Ascending aorta (tissue), 2 donors: Measurements from ENCODE around the gene TNPO1. TPM values are rescaled to one million over a fixed set of nuclear protein-coding genes. Genes with fewer than 3 reads are reported as not detected.

ENCODE experiments used
- DNase-seq, 2 donors: peaks; one replicate each; pipeline ENCODE4 v3.0.0-alpha.2; 2019; ENCODE audit warnings: low spot score in 2 of 2
- H3K27ac ChIP-seq, 2 donors: fragments of 200-600 bp; sonication (generic); one replicate each; pipeline ENCODE4 v1.5.1; 2016 to 2017; ENCODE audit warnings: mild to moderate bottlenecking in 1 of 2
- H3K27me3 ChIP-seq: fragments of 200-600 bp; sonication (generic); one replicate; pipeline ENCODE4 v1.5.1; 2017
- H3K36me3 ChIP-seq, 2 donors: fragments of 200-600 bp; sonication (generic); one replicate each; pipeline ENCODE4 v1.5.1; 2016
- H3K4me1 ChIP-seq, 2 donors: fragments of 200-600 bp; sonication (generic); one replicate each; pipeline ENCODE4 v1.5.1; 2016 to 2017; ENCODE audit warnings: mild to moderate bottlenecking in 1 of 2
- H3K4me3 ChIP-seq, 2 donors: fragments of 200-600 bp; sonication (generic); one replicate each; pipeline ENCODE4 v1.5.1; 2016 to 2017; ENCODE audit warnings: mild to moderate bottlenecking in 1 of 2
- H3K9me3 ChIP-seq, 2 donors: fragments of 200-600 bp; sonication (generic); one replicate each; pipeline ENCODE4 v1.5.1; 2016
- intact Hi-C: fragments of 100-400 bp; cut with DNase I; formaldehyde crosslinking; loops from one replicate; pipeline ENCODE4 v1.15.1; 2023
- total RNA-seq: library from RNA; depleted of rRNA; stranded (reverse); fragments of >200 nt; gene quantifications from one replicate; pipeline ENCODE4 v1.1.0, GENCODE V29; 2016
- TF ChIP-seq, protein P1 (sequence below), 3 experiments: fragments of 200-600 bp in 2 of 3; fragments of 450-650 bp in 1 of 3; sonication (generic) in 2 of 3; IDR thresholded peaks; one replicate each; pipeline ENCODE4 v1.5.1; 2016 to 2019; ENCODE audit warnings: antibody characterized with exemption in 3 of 3, mild to moderate bottlenecking in 1 of 3, moderate library complexity in 1 of 3

TNPO1 gene
- total RNA-seq, 1 donor from 2014 or later: 48.5 TPM

DNA sequence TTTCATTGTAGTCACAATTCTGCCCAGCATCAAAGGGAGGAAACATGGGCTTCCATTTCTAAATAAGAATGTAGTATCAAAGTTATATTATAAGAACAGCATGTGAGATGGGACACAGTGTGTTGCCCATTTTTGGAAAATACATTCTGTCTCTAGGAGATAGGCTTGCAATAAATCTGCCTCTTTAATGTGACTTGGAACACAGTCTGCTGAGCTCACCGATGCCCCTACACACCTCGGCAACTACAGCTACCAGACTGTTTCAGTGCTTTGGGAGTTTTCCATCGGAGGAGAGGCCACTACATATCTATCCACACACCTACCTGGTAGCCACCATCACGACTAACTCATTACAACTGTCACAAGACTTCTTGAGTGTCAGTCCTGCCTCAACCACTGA, 120.4 kb downstream of the TNPO1 start:
- intact Hi-C loops: no loop called here
- H3K4me1 ChIP-seq: no peaks in the 10 kb centered on the region
- DNase-seq: no peak
- H3K27ac ChIP-seq: no peak overlapping the region
- H3K4me3 ChIP-seq: no peak overlapping the region
- no peaks in the 10 kb centered on the region for H3K9me3 ChIP-seq
- H3K36me3 ChIP-seq: no peaks in the 10 kb centered on the region
- H3K27me3 ChIP-seq: no peaks in the 10 kb centered on the region
- TF ChIP-seq, protein P1, sequence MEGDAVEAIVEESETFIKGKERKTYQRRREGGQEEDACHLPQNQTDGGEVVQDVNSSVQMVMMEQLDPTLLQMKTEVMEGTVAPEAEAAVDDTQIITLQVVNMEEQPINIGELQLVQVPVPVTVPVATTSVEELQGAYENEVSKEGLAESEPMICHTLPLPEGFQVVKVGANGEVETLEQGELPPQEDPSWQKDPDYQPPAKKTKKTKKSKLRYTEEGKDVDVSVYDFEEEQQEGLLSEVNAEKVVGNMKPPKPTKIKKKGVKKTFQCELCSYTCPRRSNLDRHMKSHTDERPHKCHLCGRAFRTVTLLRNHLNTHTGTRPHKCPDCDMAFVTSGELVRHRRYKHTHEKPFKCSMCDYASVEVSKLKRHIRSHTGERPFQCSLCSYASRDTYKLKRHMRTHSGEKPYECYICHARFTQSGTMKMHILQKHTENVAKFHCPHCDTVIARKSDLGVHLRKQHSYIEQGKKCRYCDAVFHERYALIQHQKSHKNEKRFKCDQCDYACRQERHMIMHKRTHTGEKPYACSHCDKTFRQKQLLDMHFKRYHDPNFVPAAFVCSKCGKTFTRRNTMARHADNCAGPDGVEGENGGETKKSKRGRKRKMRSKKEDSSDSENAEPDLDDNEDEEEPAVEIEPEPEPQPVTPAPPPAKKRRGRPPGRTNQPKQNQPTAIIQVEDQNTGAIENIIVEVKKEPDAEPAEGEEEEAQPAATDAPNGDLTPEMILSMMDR (IDR thresholded peaks at IDR 0.05): no peak

DNA sequence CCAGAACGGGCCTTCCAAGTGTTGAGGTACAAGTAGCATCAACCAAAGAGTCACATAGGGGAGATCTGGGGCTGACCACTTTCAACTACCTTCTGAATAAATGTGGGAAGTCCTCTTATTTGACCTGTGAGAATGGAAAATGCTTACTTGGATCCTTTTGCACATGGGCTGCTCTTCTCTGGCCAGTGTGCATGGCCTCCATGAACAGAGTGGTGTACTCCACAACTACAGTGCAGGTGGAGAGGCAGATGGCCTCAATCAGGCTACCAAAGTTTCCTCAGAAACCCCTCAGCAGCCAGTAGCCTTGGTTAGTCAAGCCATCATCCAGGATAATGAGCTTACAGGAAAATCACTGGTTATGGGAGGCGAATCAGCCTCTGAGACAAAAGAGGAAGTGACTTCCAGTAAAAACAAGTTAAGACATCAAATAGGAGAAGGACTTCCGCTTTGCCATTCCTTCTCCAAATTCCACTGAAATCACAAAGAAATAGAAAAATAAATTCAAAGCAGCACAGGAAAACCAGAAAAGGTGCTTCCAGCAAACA, 121.1 kb downstream of the TNPO1 start:
- TF ChIP-seq, protein P1 (IDR thresholded peaks at IDR 0.05): no peak
- Histone ChIP-seq H3K27me3 (no peaks in the 10 kb centered on the region), H3K4me1 (no peaks in the 10 kb centered on the region), H3K36me3 (no peaks in the 10 kb centered on the region), H3K4me3 (no peak overlapping the region), H3K27ac (peak overlapping the region in 1 of 2 donors; percentile 3), H3K9me3 (no peaks in the 10 kb centered on the region)
- intact Hi-C loops: no loop called here
- no peak for DNase-seq

GRCh38 chr5:72938206-72938605, 121.7 kb downstream of the TNPO1 start:
- intact Hi-C loops: no loop called here
- no peaks in the 10 kb centered on the region for H3K9me3 ChIP-seq
- H3K4me1 ChIP-seq: no peaks in the 10 kb centered on the region
- no peaks in the 10 kb centered on the region for H3K27me3 ChIP-seq
- TF ChIP-seq, protein P1 (IDR thresholded peaks at IDR 0.05): no peak
- H3K4me3 ChIP-seq: no peak overlapping the region
- H3K27ac ChIP-seq: no peak overlapping the region
- no peak for DNase-seq
- no peaks in the 10 kb centered on the region for H3K36me3 ChIP-seq

DNA sequence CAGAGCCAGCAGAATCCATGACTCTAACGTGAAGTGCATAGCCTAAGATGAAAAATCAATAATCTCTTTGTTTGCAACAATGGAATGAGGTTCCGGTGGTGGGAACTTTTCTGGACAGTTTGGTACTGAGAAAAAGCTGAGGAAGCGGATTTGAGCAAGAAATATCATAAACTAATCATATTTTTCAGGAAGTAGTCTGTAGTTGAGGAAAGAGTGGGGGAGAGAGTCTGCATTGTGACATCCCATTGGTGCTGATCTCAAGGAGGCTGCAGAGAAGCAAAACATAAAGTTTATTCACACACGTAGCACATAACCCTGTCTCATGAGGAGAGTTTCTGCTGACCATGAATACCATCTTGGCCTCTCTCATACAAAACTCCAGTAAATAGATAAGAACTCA, 123.6 kb downstream of the TNPO1 start:
- H3K9me3 ChIP-seq: no peaks in the 10 kb centered on the region
- no peak overlapping the region for H3K27ac ChIP-seq
- intact Hi-C loops: no loop called here
- no peaks in the 10 kb centered on the region for H3K36me3 ChIP-seq
- TF ChIP-seq, protein P1 (IDR thresholded peaks at IDR 0.05): no peak
- H3K4me3 ChIP-seq: no peak overlapping the region
- no peaks in the 10 kb centered on the region for H3K27me3 ChIP-seq
- DNase-seq: no peak
- no peaks in the 10 kb centered on the region for H3K4me1 ChIP-seq

DNA sequence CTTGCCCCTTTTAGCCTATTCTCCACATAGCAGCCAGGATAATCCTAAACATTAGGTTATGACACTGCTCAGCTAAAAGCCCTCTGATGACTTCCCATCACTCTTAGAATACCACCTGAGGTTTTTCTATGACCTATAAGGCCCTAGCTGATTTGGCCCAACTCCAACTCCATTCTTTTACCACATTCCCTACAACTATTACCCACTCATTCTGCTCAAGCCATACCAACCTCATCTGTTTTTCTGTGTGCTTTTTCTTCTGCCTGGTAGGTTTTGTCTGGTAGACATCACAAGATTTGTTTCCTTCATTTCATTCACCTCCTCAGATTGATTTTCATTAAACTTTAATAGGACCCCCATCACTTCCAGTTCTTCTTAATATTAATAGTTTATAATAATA, 126.8 kb downstream of the TNPO1 start:
- intact Hi-C loops: no loop called here
- Histone ChIP-seq H3K4me3 (no peak overlapping the region), H3K4me1 (no peaks in the 10 kb centered on the region), H3K27ac (no peak overlapping the region), H3K36me3 (no peaks in the 10 kb centered on the region), H3K27me3 (no peaks in the 10 kb centered on the region), H3K9me3 (no peaks in the 10 kb centered on the region)
- no peak for DNase-seq
- TF ChIP-seq, protein P1 (IDR thresholded peaks at IDR 0.05): no peak

DNA sequence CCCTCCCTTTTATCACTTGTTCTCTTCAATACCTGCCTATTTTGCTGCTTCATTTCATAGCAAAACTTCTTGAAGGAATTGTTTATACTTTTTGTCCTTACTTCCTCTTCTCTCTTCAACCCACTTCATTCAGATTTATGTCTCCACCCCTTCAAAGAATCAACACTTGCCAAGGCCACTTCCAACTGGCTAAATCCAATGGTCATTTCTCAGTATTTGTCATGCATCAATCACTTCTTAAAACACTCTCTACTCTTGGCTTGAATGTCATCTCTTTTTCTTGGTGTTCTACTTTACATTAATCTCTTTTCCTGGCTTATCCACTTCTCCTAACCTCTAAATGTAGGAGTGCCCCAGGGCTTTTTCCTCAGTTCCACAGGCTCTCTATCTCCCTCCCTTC, 131.0 kb downstream of the TNPO1 start:
- no peak for DNase-seq
- Histone ChIP-seq H3K4me3 (no peak overlapping the region), H3K27ac (no peak overlapping the region), H3K27me3 (no peaks in the 10 kb centered on the region), H3K4me1 (no peaks in the 10 kb centered on the region), H3K9me3 (no peaks in the 10 kb centered on the region), H3K36me3 (no peaks in the 10 kb centered on the region)
- intact Hi-C loops: no loop called here
- TF ChIP-seq, protein P1 (IDR thresholded peaks at IDR 0.05): no peak
